GM19240 (cell line): ENCODE data around the gene SH2D3A.
A peak's percentile ranks its signal among the peaks of the same experiment; 100 is the strongest.
"Not testable (repeated sequence)": the region's sequence is repeated elsewhere in the genome, so short reads cannot be mapped to it uniquely, and the experiment has no call there.

ENCODE experiments used
- DNase-seq: peaks from one replicate; pipeline ENCODE4 v3.0.0; 2011; ENCODE audit warnings: low spot score; ENCODE audit not compliant: insufficient read length

Gene SH2D3A

GRCh38 chr19:6767357-6768235, at the start of gene SH2D3A:
SH2D3A (minus strand) TSS chr19:6767435; CDS start chr19:6763748, 3,687 bp downstream.
- DNase-seq = peak; percentile 83

- no peak for DNase-seq
These were observed 46.4 kb upstream of the SH2D3A start for GRCh38 chr19:6813659-6814058.

GRCh38 chr19:6812612-6813011, 45.4 kb upstream of the SH2D3A start:
- no peak for DNase-seq

- no peak for DNase-seq
These were observed 44.7 kb upstream of the SH2D3A start for GRCh38 chr19:6811906-6812305.

GRCh38 chr19:6811378-6811777, 44.1 kb upstream of the SH2D3A start:
- no peak for DNase-seq

- no peak for DNase-seq
These were observed 42.0 kb upstream of the SH2D3A start for GRCh38 chr19:6809262-6809661.

- DNase-seq = no peak
These were observed 41.3 kb upstream of the SH2D3A start for GRCh38 chr19:6808494-6808893.

- no peak for DNase-seq
These were observed 40.1 kb upstream of the SH2D3A start for GRCh38 chr19:6807291-6807690.

- no peak for DNase-seq
These were observed 39.3 kb upstream of the SH2D3A start for GRCh38 chr19:6806488-6806887.

GRCh38 chr19:6803036-6803404, 35.8 kb upstream of the SH2D3A start:
- DNase-seq = no peak

- peak; percentile 27 for DNase-seq
These were observed 35.3 kb upstream of the SH2D3A start for GRCh38 chr19:6802336-6803035.

GRCh38 chr19:6801485-6802086, 34.4 kb upstream of the SH2D3A start:
- DNase-seq = peak; percentile 51

GRCh38 chr19:6800991-6801484, 33.8 kb upstream of the SH2D3A start:
- DNase-seq = no peak

- DNase-seq = not testable (repeated sequence)
These were observed 33.0 kb upstream of the SH2D3A start for GRCh38 chr19:6800160-6800790.

GRCh38 chr19:6797646-6798045, 30.4 kb upstream of the SH2D3A start:
- DNase-seq = no peak

- no peak for DNase-seq
These were observed 29.0 kb upstream of the SH2D3A start for GRCh38 chr19:6796278-6796677.

GRCh38 chr19:6794686-6795431, 27.6 kb upstream of the SH2D3A start:
- no peak for DNase-seq

- no peak for DNase-seq
These were observed 26.7 kb upstream of the SH2D3A start for GRCh38 chr19:6793973-6794372.

GRCh38 chr19:6793411-6793810, 26.2 kb upstream of the SH2D3A start:
- no peak for DNase-seq

GRCh38 chr19:6791237-6791636, 24.0 kb upstream of the SH2D3A start:
- no peak for DNase-seq
